HS-5 (cell line): Measurements from ENCODE around the gene DCDC2B.
"Not testable (repeated sequence)": the region's sequence is repeated elsewhere in the genome, so short reads cannot be mapped to it uniquely, and the experiment has no call there.

Experiments used
- DNase-seq: peaks from one replicate; pipeline ENCODE4 v3.0.0-alpha.2; 2012; ENCODE audit warnings: low read depth

The DCDC2B gene

DNA sequence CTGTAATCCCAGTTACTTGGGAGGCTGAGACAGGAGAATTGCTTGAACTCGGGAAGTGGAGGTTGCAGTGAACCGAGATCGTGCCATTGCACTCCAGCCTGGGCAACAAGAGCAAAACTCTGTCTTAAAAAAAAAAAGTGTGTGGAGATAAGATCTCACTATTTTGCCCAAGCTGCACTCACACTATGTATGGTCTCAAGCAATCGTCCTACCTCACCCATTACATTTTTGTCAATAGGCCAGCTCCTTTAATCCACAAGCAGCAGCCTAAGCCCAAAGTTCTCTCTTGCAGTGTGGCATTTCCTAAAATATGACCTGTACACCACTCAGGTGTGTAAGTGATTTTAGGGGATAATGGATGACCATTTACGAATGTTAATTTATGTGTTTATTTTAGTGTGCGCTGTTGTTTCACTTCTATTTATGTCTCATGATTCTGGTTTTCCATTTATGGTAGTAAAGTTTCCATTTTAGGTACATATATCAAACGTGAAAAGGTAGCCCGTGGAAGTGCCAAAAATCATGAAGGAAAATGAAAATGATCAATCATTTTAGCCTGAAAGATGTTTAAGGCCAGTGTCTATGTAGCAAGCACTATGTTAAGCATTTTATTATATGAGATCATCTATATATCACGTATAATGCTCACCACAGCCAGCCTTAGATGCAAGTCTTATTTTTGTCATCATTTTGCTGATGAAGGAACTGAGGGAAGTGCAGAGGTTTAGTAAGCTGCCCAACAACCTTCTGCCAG lies 47.8 kb downstream of the DCDC2B start:
- no peak for DNase-seq

DNA sequence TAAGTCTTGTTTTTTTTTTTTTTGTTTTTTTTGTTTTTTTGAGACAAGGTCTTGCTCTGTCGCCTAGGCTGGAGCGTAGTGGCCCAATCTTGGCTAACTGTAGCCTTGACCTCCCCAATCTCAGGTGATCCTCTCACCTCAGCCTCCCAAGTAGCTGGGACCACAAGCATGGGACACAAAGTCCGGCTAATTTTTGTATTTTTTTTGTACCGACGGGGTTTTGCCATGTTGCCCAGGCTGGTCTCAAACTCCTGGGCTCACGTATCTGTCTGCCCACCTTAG lies 48.3 kb downstream of the DCDC2B start:
- no peak for DNase-seq

DNA sequence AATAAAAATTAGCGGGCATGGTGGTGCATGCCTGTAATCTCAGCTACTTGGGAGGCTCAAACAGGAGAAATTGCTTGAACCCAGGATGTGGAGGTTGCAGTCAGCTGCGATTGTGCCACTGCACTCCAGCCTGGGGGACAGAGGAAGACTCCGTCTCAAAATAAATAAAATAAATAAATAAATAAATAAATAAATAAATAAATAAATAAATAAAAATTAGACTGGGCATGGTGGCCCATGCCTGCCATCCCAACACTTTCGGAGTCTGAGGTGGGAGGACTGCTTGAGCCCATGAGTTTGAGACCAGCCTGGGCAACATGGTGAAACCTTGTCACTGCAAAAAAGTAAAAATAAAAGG lies 54.3 kb downstream of the DCDC2B start:
- DNase-seq = not testable (repeated sequence)

GRCh38 chr1:32263744-32264143 lies 54.9 kb downstream of the DCDC2B start:
- DNase-seq = no peak
